BE2C (cell line): ENCODE measurements around the gene MAGI2.

Experiments
- DNase-seq: peaks from one replicate; pipeline ENCODE4 v3.0.0-alpha.2; 2020
- H3K27me3 ChIP-seq: fragments of 250-450 bp; sonication (Bioruptor Pico); 2 replicates; pipeline ENCODE4 v1.5.1; 2020; ENCODE audit warnings: mild to moderate bottlenecking
- H3K36me3 ChIP-seq: fragments of 250-450 bp; sonication (Bioruptor Pico); 2 replicates; pipeline ENCODE4 v1.5.1; 2020; ENCODE audit warnings: mild to moderate bottlenecking
- H3K4me1 ChIP-seq: fragments of 250-450 bp; sonication (Bioruptor Pico); 2 replicates; pipeline ENCODE4 v1.5.1; 2020
- H3K4me3 ChIP-seq: 2 replicates; pipeline ENCODE4 v1.5.1; 2011; ENCODE audit warnings: low read depth, low read length
- H3K9me3 ChIP-seq: fragments of 250-450 bp; sonication (Bioruptor Pico); 2 replicates; pipeline ENCODE4 v1.5.1; 2020
- TF ChIP-seq, protein P1 (sequence below): IDR thresholded peaks from 2 replicates; pipeline ENCODE4 v1.5.1; 2012; ENCODE audit warnings: mild to moderate bottlenecking, low read depth, low read length

The MAGI2 gene

DNA sequence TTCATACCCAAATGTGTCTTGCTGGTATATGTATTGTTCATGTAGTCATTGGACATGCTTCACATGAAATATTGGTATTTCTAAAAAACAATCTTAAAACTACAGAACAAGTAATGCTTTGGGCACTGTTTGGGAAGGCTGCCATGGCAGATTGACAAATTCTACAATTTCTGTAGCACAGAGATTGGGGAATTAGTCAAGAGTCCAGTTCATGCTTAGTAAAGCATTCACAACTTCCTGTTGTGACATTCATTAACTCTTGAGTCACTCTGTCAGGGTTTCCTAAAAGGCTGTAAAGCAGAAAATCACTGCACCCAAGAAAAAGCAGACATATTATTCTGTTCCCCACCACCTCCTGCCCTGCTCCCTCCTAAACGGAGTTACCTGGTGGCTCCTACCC is 1256.0 kb downstream of the MAGI2 start:
- H3K9me3 ChIP-seq: no peaks in the 10 kb centered on the region
- no peaks in the 10 kb centered on the region for H3K36me3 ChIP-seq
- DNase-seq: no peak
- no peak overlapping the region for H3K4me3 ChIP-seq
- TF ChIP-seq, protein P1, sequence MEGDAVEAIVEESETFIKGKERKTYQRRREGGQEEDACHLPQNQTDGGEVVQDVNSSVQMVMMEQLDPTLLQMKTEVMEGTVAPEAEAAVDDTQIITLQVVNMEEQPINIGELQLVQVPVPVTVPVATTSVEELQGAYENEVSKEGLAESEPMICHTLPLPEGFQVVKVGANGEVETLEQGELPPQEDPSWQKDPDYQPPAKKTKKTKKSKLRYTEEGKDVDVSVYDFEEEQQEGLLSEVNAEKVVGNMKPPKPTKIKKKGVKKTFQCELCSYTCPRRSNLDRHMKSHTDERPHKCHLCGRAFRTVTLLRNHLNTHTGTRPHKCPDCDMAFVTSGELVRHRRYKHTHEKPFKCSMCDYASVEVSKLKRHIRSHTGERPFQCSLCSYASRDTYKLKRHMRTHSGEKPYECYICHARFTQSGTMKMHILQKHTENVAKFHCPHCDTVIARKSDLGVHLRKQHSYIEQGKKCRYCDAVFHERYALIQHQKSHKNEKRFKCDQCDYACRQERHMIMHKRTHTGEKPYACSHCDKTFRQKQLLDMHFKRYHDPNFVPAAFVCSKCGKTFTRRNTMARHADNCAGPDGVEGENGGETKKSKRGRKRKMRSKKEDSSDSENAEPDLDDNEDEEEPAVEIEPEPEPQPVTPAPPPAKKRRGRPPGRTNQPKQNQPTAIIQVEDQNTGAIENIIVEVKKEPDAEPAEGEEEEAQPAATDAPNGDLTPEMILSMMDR: no peak
- no peaks in the 10 kb centered on the region for H3K4me1 ChIP-seq
- no peaks in the 10 kb centered on the region for H3K27me3 ChIP-seq

DNA sequence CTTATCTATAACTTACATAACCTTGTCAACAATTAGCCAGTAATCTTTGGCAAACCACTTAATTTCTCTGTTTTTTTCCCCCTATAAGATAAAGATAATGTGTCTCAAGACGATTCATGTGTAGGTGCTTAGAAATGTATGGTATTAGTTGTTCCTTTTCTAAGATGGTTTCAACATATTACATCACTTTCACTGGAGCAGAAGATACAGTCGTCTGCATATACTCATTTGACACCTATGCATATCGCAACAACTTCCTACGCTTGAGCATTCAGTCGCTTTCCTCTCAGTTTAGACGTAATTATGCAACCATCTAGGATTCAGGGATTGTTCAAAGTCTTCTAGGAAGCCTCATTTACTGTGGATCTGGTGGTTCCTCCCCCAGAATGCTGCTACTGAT is 1258.2 kb downstream of the MAGI2 start:
- no peak overlapping the region for H3K4me3 ChIP-seq
- no peaks in the 10 kb centered on the region for H3K36me3 ChIP-seq
- TF ChIP-seq, protein P1: no peak
- peaks cover 8% of the 10 kb centered on the region for H3K4me1 ChIP-seq
- DNase-seq: no peak
- no peaks in the 10 kb centered on the region for H3K9me3 ChIP-seq
- no peaks in the 10 kb centered on the region for H3K27me3 ChIP-seq

DNA sequence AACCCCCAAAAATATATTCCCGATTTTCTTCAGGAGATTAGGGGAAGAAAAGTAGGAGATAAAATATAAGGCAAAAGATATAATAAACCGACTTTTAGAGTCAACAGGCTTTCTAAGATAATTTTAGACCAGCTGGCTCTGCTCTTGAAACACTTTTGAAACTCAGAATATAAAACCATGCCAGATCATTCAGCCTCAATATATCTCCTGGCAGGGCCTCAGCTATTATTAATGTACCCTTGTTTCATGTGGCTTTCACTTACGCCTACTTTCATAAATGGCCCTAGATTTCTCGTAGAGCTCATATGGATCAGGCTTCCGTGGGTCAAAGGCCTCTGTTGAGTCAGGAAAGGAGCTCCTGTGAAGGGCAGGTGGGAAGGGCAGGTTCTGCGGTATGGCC is 1258.9 kb downstream of the MAGI2 start:
- TF ChIP-seq, protein P1: no peak
- no peaks in the 10 kb centered on the region for H3K36me3 ChIP-seq
- no peak overlapping the region for H3K4me3 ChIP-seq

DNA sequence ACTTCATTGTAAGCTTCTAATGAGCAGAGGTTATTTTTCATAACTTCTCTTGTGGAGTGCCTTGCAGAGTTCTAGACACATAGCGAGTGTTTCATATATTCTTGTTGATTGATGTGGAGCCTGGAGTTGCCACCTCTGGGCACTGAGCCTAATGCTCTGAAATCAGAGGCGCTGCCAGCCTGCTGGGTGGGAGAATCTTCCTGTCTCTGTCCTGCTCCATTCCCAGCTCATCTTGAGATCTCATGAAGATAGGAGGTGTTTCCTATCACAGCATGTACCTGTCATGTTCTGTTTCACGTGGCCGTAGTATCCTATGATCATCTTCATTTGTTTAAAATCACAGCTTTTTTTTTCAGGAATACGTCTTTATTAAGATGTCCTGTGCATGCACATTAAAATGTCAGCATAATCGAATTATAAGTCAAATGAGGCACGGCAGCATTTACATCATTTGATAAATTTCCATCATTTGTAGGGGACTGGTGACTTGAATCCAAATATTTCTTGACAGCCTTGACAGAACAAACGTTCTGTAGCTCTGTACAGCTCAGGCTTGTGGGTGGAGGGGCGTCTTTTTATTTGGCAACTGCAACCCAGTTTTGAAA is 1261.9 kb downstream of the MAGI2 start:
- no peak for DNase-seq
- peak overlapping the region; percentile 3; the same call in 1 of the 2 replicates for H3K4me3 ChIP-seq
- no peaks in the 10 kb centered on the region for H3K36me3 ChIP-seq
- H3K4me1 ChIP-seq: peaks cover 8% of the 10 kb centered on the region
- H3K27me3 ChIP-seq: no peaks in the 10 kb centered on the region
- no peaks in the 10 kb centered on the region for H3K9me3 ChIP-seq
- TF ChIP-seq, protein P1: no peak

More for the DNA sequence above, 1258.9 kb downstream of the MAGI2 start:
- Histone ChIP-seq H3K27me3 (no peaks in the 10 kb centered on the region), H3K4me1 (peaks cover 8% of the 10 kb centered on the region), H3K9me3 (no peaks in the 10 kb centered on the region)
- DNase-seq: no peak

DNA sequence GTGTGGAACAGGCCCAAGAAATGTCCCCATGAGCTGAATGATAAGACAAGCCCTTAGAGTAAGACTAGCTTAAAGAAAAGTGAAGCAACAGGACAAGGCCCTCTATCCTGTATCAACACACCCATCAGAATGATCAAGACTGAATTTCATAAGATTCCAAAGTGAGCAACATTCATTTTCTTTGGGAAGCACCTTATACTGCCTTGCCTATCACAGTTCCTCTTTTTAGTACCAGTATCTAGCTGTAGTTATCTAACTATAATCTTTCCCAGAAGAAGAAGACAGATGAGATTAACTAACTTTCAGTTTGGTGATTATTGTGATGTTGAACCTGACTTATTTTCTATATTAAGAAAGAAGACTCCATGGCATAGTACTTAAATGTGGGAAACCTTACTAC is 1263.7 kb downstream of the MAGI2 start:
- Histone ChIP-seq H3K27me3 (no peaks in the 10 kb centered on the region), H3K9me3 (no peaks in the 10 kb centered on the region), H3K36me3 (no peaks in the 10 kb centered on the region), H3K4me3 (no peak overlapping the region), H3K4me1 (peaks cover 8% of the 10 kb centered on the region)
- no peak for DNase-seq
- TF ChIP-seq, protein P1: no peak

DNA sequence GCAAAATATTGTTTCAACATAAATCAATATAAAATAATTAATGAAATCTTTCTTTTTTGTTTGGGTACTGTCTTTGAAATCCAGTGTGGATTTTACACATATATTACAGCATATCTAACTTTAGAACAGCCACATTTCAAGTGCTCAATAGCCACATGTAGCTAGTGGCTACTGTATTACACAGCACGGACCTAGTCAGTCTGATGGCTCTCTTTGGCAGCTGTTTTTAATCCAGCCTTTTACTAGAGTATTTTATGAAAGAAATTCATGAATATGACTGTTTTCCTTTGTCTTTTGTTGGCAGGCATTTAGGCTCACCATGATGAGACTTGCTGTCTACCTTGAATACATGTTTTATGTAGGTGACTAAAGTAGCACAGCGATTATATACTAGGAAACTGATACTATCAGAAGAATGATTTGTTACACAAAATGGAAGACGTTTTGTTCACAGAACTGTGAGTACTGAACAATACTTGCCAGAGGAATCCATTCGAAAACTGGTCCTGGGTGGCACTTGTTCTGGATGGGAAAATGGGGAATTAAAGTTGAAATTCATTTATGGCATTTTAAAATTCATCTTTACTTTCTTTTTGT is 1268.2 kb downstream of the MAGI2 start:
- TF ChIP-seq, protein P1: no peak
- Histone ChIP-seq H3K27me3 (no peaks in the 10 kb centered on the region), H3K36me3 (no peaks in the 10 kb centered on the region), H3K4me3 (no peak overlapping the region), H3K4me1 (no peaks in the 10 kb centered on the region), H3K9me3 (no peaks in the 10 kb centered on the region)
- no peak for DNase-seq
